ENCODE measurements around the gene ZBTB8B. TPM values are rescaled to one million over a fixed set of nuclear protein-coding genes. Genes with fewer than 3 reads are reported as not detected.
A peak's percentile ranks its signal among the peaks of the same experiment; 100 is the strongest.

ZBTB8B gene
- 1.6 and 1.9 TPM in 2 replicates for total RNA-seq (2021)
- long read RNA-seq, full-length matches to known transcripts: 36 of 37 reads
- long read RNA-seq, partial matches to known transcripts: 0 of 37 reads
- long read RNA-seq, other reads (novel, unspliced or antisense): 1 of 37 reads

- Histone ChIP-seq H3K56ac (ENCODE audit: insufficient read length, low read depth, low read length) (no peak within 1 kb of the TSS), H2AFZ (ENCODE audit: low read length) (no peak within 1 kb of the TSS), H3K9ac (ENCODE audit: extremely low read depth, insufficient read length, low read length) (peak within 1 kb of the TSS; percentile 79), H3T11ph (ENCODE audit: low read length) (no peak within 1 kb of the TSS), H3K9me3 (ENCODE audit: control insufficient read depth, low read depth, low read length) (peaks cover under 1% of the 10 kb centered on the region), H3K27me3 (ENCODE audit: insufficient read depth, low read length) (no peaks in the 10 kb centered on the region), H3K79me2 (ENCODE audit: insufficient read depth, low read length) (no peaks in the 10 kb centered on the region), H3K4me1 (ENCODE audit: insufficient read depth, low read length) (no peaks in the 10 kb centered on the region), H4K5ac (ENCODE audit: insufficient read length, low read depth, low read length) (no peak within 1 kb of the TSS), H3K23me2 (ENCODE audit: insufficient read length, low read depth, low read length, poor library complexity, severe bottlenecking) (peaks cover 12% of the 10 kb centered on the region), H4K8ac (replicated peaks; ENCODE audit: insufficient read length, low read depth, low read length) (no peak within 1 kb of the TSS), H2BK15ac (ENCODE audit: low read depth, low read length) (no peak within 1 kb of the TSS), H4K91ac (ENCODE audit: insufficient read length, low read depth, low read length) (no peak within 1 kb of the TSS), H3K79me1 (ENCODE audit: insufficient read depth, low read depth, low read length, poor library complexity, severe bottlenecking) (no peaks in the 10 kb centered on the region), H3K27ac (ENCODE audit: insufficient read length, low read depth, low read length) (no peak within 1 kb of the TSS), H2BK12ac (ENCODE audit: insufficient read length, low read depth, low read length) (no peak within 1 kb of the TSS), H3K14ac (ENCODE audit: insufficient read depth, low read length) (no peak within 1 kb of the TSS; the same call in 1 of the 2 replicates), H4K20me1 (ENCODE audit: control insufficient read depth, insufficient read depth, insufficient read length) (no peaks in the 10 kb centered on the region), H3K23ac (ENCODE audit: insufficient read length, low read depth, low read length) (no peak within 1 kb of the TSS), H2BK20ac (ENCODE audit: low read depth, low read length, poor library complexity, severe bottlenecking) (no peak within 1 kb of the TSS), H2BK120ac (ENCODE audit: low read depth, low read length, poor library complexity, severe bottlenecking) (no peak within 1 kb of the TSS), H2AK5ac (ENCODE audit: insufficient read length, low read length) (no peak within 1 kb of the TSS), H3K4me2 (ENCODE audit: insufficient read depth, insufficient read length, low read length) (peak within 1 kb of the TSS; percentile 91), H3K4ac (ENCODE audit: low read depth, low read length) (no peak within 1 kb of the TSS), H2BK5ac (ENCODE audit: insufficient read length, low read length) (no peak within 1 kb of the TSS), H3K18ac (ENCODE audit: insufficient read length, low read depth, low read length) (no peak within 1 kb of the TSS)
- no peaks in the 10 kb centered on the region; a peak in 1 of 7 replicates for H3K36me3 Mint-ChIP-seq (ENCODE audit: insufficient read depth in 1 of 3, low read depth in 3 of 3)
- no CpG with 5 or more reads among the region's 66 CpGs for WGBS (ENCODE audit: extremely low coverage, insufficient read length, low lambda C conversion rate)
- H3K4me1 Mint-ChIP-seq: peaks cover 8 to 10% of the 10 kb centered on the region in 2 experiments
- H3K27me3 Mint-ChIP-seq (ENCODE audit: low read depth): peaks cover 2% of the 10 kb centered on the region
- peak within 1 kb of the TSS in 2 of 3 experiments; percentile 57 to 88; a peak in 4 of 7 replicates for H3K27ac Mint-ChIP-seq
- H3K9me3 Mint-ChIP-seq: peaks cover 0 to 3% of the 10 kb centered on the region in 2 experiments; a peak in 2 of 5 replicates
- H3K4me3 Mint-ChIP-seq: peak within 1 kb of the TSS; percentile 87 to 96
- no peak for TF ChIP-seq CTCF (conservative IDR thresholded peaks at IDR 0.05)
- peak; percentile 98 for DNase-seq
Observed at GRCh38 chr1:32464716-32465577, at the start of gene ZBTB8B. TSS of gene ZBTB8B (plus strand) at chr1:32465072. CDS start at chr1:32470625, 5,553 bp downstream.

Data from H9 (cell line).